GM12878 (cell line): ENCODE measurements around the gene ADCY2.

Experiments used
- CTCF ChIP-seq, 3 experiments: IDR thresholded peaks in 2 of 3; conservative IDR thresholded peaks in 1 of 3; 2 replicates each; pipeline ENCODE4 v1.5.1; 2011; ENCODE audit warnings: low read depth in 3 of 3, low read length in 3 of 3, mild to moderate bottlenecking in 3 of 3, control low read depth in 2 of 3, moderate library complexity in 2 of 3, inconsistent platforms in 1 of 3, mixed read lengths in 1 of 3; ENCODE audit not compliant: control insufficient read depth in 2 of 3, insufficient read depth in 1 of 3; ENCODE audit errors: extremely low read depth in 1 of 3
- DPF2 ChIP-seq: fragments of 450-650 bp; IDR thresholded peaks from 2 replicates; pipeline ENCODE4 v1.6.1; 2017; ENCODE audit warnings: mild to moderate bottlenecking

DNA sequence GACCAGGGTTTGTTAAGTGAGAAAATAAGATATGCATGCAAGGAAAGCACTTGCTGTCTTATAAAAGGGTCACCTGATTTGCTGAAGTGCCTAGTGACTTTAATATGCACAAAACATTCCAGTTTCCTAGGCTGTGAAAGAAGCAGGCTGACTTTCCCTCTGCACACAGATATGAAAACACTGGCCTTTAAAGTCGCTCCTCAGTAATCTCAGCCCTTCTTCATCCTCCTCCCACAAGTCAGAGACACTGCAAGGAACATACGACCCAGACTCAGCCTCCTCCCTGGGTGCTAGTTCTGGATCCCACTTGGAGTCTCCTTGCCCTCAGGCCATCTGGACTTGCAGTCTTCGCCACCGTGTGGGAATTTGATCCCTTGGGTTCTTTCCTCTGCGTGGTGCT, 288.9 kb downstream of the ADCY2 start:
- no peak for TF ChIP-seq DPF2
- TF ChIP-seq CTCF (IDR thresholded peaks at IDR 0.05 in 2 of 3, conservative IDR thresholded peaks at IDR 0.05 in 1 of 3; ENCODE audit: control insufficient read depth in 2 of 3, extremely low read depth in 1 of 3, insufficient read depth in 1 of 3, low read depth in 3 of 3, low read length in 3 of 3), result no peak
